ENCODE data around the gene CCSER1. TPM values are rescaled to one million over a fixed set of nuclear protein-coding genes. Genes with fewer than 3 reads are reported as not detected.
A peak's percentile ranks its signal among the peaks of the same experiment; 100 is the strongest.

Gene CCSER1
- total RNA-seq, 8 experiments from 2014 or later: 6.9 to 59.5 (median 25.8) TPM

- ATAC-seq (replicated peaks in 6 of 8): peak in 6 of 8 experiments; percentile 43 to 63 (median 48)
- in situ Hi-C loops (cut with MboI; ENCODE audit: low pct_unique_long_range_greater_than_20kb in 2 of 9, low sequenced_read_pairs in 9 of 9, unreplicated experiment in 9 of 9): no loop called here
Measured at GRCh38 chr4:90580326-90580725, 453.1 kb downstream of the CCSER1 start.

DNA sequence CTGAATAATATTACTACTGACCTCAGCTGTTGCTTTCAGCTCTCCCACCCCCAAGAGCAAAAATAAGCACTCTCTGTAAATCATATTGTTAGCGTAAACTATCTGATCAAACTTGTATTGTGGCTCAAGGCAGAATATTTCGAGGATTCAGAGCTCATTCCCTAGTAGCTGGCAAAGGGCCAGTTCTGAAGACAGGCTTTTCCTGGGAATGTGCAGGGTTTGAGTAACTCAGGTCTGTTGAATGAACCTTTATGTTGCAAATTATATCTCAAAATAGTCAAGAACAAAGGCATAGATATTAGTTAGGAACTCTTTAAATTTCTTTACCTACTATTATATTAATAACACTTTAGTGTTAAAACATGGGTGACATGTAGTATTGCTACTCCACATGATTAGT is 454.9 kb downstream of the CCSER1 start:
- no peak overlapping the region for H3K4me3 ChIP-seq
- 18 to 100% (median 83%) methylated on average over 1 to 2 of the region's 2 CpGs; no CpG with 5 or more reads in 1 of the 10 experiments for WGBS, 10 experiments
- in situ Hi-C loops (cut with MboI; ENCODE audit: low pct_unique_long_range_greater_than_20kb in 2 of 9, low sequenced_read_pairs in 9 of 9, unreplicated experiment in 9 of 9): no loop called here
- no peak overlapping the region for H3K27ac ChIP-seq
- no peak for ATAC-seq (replicated peaks in 6 of 8)
- peaks cover 6 to 28% of the 10 kb centered on the region in 2 donors for H3K4me1 ChIP-seq (replicated peaks in 1 of 2)

More at GRCh38 chr4:90580326-90580725, 453.1 kb downstream of the CCSER1 start:
- Histone ChIP-seq H3K4me1 (replicated peaks in 1 of 2) (peaks cover 6 to 28% of the 10 kb centered on the region in 2 donors), H3K27ac (no peak overlapping the region), H3K4me3 (no peak overlapping the region)
- WGBS, 10 experiments: 0 to 50% (median 0%) methylated on average over 1 of the region's 1 CpG; no CpG with 5 or more reads in 7 of the 10 experiments

DNA sequence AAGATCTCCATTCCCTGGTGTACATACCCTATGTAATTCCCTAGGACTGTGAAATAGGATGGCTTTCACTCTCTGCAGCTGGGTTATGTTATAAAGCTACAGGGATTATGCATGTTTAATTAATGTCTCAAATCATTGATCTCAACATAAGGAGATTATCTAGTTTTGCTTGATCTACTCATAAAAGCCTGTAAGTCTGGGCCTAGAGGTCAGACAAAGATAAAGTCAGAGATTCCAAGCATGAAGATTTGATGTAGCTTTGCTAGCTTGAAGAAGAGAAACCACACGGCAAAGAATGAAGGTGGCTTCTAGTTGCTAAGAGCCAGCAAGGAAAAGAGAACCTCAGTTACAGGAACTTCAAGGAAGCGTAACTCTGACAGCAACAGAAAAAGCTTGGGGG is 456.9 kb downstream of the CCSER1 start:
- Histone ChIP-seq H3K4me1 (replicated peaks in 1 of 2) (peaks cover 6 to 24% of the 10 kb centered on the region in 2 donors), H3K4me3 (no peak overlapping the region), H3K27ac (no peak overlapping the region)
- no peak for ATAC-seq (replicated peaks in 6 of 8)
- in situ Hi-C loops (cut with MboI; ENCODE audit: low pct_unique_long_range_greater_than_20kb in 2 of 9, low sequenced_read_pairs in 9 of 9, unreplicated experiment in 9 of 9): no loop called here
- WGBS, 10 experiments: 0 to 100% (median 60%) methylated on average over 1 to 2 of the region's 2 CpGs; no CpG with 5 or more reads in 1 of the 10 experiments

DNA sequence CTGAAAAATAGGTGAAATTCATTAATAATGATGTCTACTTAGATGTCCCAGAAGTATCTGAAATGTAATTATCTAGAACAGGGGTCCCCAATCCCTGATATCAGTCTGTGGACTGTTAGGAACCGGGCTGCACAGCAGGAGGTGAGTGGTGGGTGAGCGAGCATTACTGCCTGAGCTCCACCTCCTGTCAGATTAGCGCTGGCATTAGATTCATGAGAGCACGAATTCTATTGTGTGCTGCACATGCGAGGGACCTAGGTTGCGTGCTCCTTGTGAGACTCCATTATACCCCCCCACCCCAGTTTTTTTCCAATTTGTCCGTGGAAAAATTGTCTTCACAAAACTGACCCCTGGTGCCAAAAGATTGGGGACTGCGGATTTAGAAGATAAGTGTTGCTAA is 458.8 kb downstream of the CCSER1 start:
- peak in 4 of 8 experiments; percentile 40 to 88 (median 70) for ATAC-seq (replicated peaks in 6 of 8)
- H3K4me1 ChIP-seq (replicated peaks in 1 of 2): peaks cover 0 to 6% of the 10 kb centered on the region in 2 donors
- no peak overlapping the region for H3K27ac ChIP-seq
- in situ Hi-C loops (cut with MboI; ENCODE audit: low pct_unique_long_range_greater_than_20kb in 2 of 9, low sequenced_read_pairs in 9 of 9, unreplicated experiment in 9 of 9): no loop called here
- H3K4me3 ChIP-seq: no peak overlapping the region
- 0 to 100% (median 69%) methylated on average over 1 to 8 of the region's 8 CpGs for WGBS, 10 experiments

DNA sequence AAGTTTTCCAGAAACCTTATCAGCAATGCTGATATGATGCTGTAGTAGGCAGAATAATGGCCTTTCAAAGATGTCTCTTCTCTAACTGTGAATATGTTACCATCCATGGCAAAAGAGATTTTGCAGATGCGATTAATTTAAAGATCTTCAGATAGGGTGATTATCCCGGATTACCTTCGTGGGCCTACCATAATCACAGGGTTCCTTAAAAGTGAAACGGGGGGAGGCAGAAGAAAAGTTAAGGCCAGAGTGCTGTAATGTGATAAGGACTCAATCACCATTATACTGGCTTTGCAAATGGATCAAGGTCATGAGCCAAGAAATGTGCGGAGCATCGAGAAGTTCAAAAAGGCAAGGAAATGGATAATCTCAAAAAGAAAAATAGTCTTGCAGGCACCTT is 459.6 kb downstream of the CCSER1 start:
- Histone ChIP-seq H3K27ac (no peak overlapping the region), H3K4me1 (replicated peaks in 1 of 2) (peaks cover 0 to 3% of the 10 kb centered on the region in 2 donors), H3K4me3 (no peak overlapping the region)
- no peak for ATAC-seq (replicated peaks in 6 of 8)
- in situ Hi-C loops (cut with MboI; ENCODE audit: low pct_unique_long_range_greater_than_20kb in 2 of 9, low sequenced_read_pairs in 9 of 9, unreplicated experiment in 9 of 9): no loop called here
- 21 to 100% (median 84%) methylated on average over 2 to 6 of the region's 6 CpGs; no CpG with 5 or more reads in 2 of the 10 experiments for WGBS, 10 experiments

DNA sequence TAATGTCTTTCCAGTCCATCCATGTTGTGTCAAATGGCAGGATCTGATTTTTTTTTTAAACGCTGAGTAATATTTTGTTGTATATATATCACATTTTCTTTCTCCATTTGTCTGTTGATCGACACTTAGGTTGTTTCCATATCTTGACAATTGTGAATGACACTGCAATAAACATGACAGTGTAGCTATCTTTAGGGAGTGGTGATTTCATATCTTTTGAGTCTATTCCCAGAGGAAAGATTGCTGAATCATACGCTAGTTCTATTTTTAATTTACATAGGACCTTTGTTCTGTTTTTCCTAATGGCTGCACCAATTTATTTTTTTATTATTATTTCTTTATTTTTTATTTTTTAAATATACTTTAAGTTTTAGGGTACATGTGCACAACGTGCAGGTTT is 470.7 kb downstream of the CCSER1 start:
- in situ Hi-C loops (cut with MboI; ENCODE audit: low pct_unique_long_range_greater_than_20kb in 2 of 9, low sequenced_read_pairs in 9 of 9, unreplicated experiment in 9 of 9): no loop called here
- no peak overlapping the region for H3K4me3 ChIP-seq
- no peak overlapping the region for H3K27ac ChIP-seq
- 11 to 100% (median 85%) methylated on average over 2 to 4 of the region's 4 CpGs for whole genome bisulfite sequencing, 10 experiments
- ATAC-seq (replicated peaks in 6 of 8): no peak
- H3K4me1 ChIP-seq (replicated peaks in 1 of 2): no peaks in the 10 kb centered on the region

- in situ Hi-C loops (cut with MboI; ENCODE audit: low pct_unique_long_range_greater_than_20kb in 2 of 9, low sequenced_read_pairs in 9 of 9, unreplicated experiment in 9 of 9): no loop called here
- H3K4me3 ChIP-seq: no peak overlapping the region
- no peak for ATAC-seq (replicated peaks in 6 of 8)
- no peaks in the 10 kb centered on the region for H3K4me1 ChIP-seq (replicated peaks in 1 of 2)
- no peak overlapping the region for H3K27ac ChIP-seq
- WGBS, 10 experiments: 22 to 92% (median 56%) methylated on average over 1 to 2 of the region's 2 CpGs; no CpG with 5 or more reads in 4 of the 10 experiments
Measured at GRCh38 chr4:90598741-90599140, 471.5 kb downstream of the CCSER1 start.

DNA sequence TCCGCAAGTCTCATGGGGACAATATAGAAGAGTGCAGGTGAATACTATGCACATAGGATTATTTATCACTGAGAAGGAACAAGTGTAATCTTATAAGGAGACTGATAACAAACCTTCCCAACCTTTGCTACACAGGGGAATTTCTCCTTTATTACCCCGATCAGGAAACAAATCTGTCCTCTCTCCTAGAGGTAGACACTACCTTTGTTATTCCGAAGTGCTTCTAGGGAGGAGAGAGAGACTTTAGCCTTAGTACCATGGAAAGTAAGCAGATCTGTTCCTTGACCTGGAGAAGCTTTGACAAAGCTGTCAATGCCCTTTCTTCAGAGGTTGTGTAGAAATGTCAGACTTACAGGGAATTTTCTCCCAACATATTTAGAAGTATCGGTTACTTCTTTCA is 475.5 kb downstream of the CCSER1 start:
- in situ Hi-C loops (cut with MboI; ENCODE audit: low pct_unique_long_range_greater_than_20kb in 2 of 9, low sequenced_read_pairs in 9 of 9, unreplicated experiment in 9 of 9): no loop called here
- ATAC-seq (replicated peaks in 6 of 8): peak in 1 of 8 experiments; percentile 7

DNA sequence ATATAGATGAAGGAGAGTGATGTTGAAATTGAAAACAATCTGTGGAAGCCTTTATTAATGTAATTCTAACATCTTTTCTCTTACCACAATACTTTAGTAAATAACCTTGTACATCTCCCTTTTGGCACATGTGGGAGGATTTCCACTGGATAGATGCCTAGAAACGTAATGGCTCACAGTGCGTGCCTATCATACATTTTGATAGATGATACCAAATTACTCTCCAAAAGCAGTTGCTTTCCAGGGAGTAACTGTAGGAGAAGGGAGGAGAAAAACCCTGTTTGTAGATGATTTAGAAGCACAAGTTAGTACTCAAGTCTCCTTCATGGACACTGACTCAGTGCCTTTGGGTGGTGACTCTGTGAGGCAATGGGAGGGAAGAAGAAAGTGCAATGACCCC is 476.3 kb downstream of the CCSER1 start:
- no peak for ATAC-seq (replicated peaks in 6 of 8)
- Histone ChIP-seq H3K4me3 (no peak overlapping the region), H3K4me1 (replicated peaks in 1 of 2) (no peaks in the 10 kb centered on the region), H3K27ac (no peak overlapping the region)
- in situ Hi-C loops (cut with MboI; ENCODE audit: low pct_unique_long_range_greater_than_20kb in 2 of 9, low sequenced_read_pairs in 9 of 9, unreplicated experiment in 9 of 9): no loop called here
- WGBS, 10 experiments: 0 to 100% (median 95%) methylated on average over 1 to 2 of the region's 2 CpGs; no CpG with 5 or more reads in 3 of the 10 experiments

More for the DNA sequence above, 475.5 kb downstream of the CCSER1 start:
- Histone ChIP-seq H3K4me3 (no peak overlapping the region), H3K4me1 (replicated peaks in 1 of 2) (no peaks in the 10 kb centered on the region), H3K27ac (no peak overlapping the region)
- WGBS, 10 experiments: 27 to 100% (median 87%) methylated on average over 1 to 4 of the region's 4 CpGs; no CpG with 5 or more reads in 1 of the 10 experiments

DNA sequence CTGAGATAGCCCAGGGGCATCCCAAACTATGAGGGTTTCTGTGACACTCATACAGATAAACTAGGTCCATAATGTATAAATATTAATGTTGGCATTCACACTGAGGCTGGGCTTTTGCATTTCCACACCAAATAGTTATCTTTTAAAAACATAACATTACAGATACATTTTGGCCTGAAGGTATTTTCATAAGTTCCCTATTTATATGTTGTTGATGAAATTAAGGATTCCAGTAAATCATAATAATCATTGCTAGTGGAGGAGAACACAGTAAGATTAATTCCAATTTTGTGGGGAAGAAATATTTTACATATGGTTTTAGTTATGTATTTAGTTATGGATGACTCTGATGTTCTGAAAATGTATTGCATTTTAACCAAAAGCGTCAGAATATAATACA is 479.6 kb downstream of the CCSER1 start:
- no peak overlapping the region for H3K27ac ChIP-seq
- H3K4me1 ChIP-seq (replicated peaks in 1 of 2): no peaks in the 10 kb centered on the region
- peak in 1 of 8 experiments; percentile 23 for ATAC-seq (replicated peaks in 6 of 8)
- 0 to 93% (median 52%) methylated on average over 1 of the region's 1 CpG; no CpG with 5 or more reads in 2 of the 10 experiments for WGBS, 10 experiments
- H3K4me3 ChIP-seq: no peak overlapping the region
- in situ Hi-C loops (cut with MboI; ENCODE audit: low pct_unique_long_range_greater_than_20kb in 2 of 9, low sequenced_read_pairs in 9 of 9, unreplicated experiment in 9 of 9): no loop called here

GRCh38 chr4:90614371-90614770 is 487.2 kb downstream of the CCSER1 start:
- WGBS, 10 experiments: 0 to 77% (median 67%) methylated on average over 2 of the region's 2 CpGs; no CpG with 5 or more reads in 2 of the 10 experiments

GRCh38 chr4:90621080-90621479 is 493.9 kb downstream of the CCSER1 start:
- no peak overlapping the region for H3K27ac ChIP-seq
- H3K4me3 ChIP-seq: no peak overlapping the region
- in situ Hi-C loops (cut with MboI; ENCODE audit: low pct_unique_long_range_greater_than_20kb in 2 of 9, low sequenced_read_pairs in 9 of 9, unreplicated experiment in 9 of 9): no loop called here
- H3K4me1 ChIP-seq (replicated peaks in 1 of 2): peaks cover 0 to 3% of the 10 kb centered on the region in 2 donors
- no peak for ATAC-seq (replicated peaks in 6 of 8)
- 43 to 100% (median 90%) methylated on average over 1 of the region's 1 CpG; no CpG with 5 or more reads in 5 of the 10 experiments for WGBS, 10 experiments

More at GRCh38 chr4:90614371-90614770, 487.2 kb downstream of the CCSER1 start:
- in situ Hi-C loops (cut with MboI; ENCODE audit: low pct_unique_long_range_greater_than_20kb in 2 of 9, low sequenced_read_pairs in 9 of 9, unreplicated experiment in 9 of 9): no loop called here
- no peak overlapping the region for H3K4me3 ChIP-seq
- H3K27ac ChIP-seq: no peak overlapping the region
- ATAC-seq (replicated peaks in 6 of 8): no peak
- peaks cover 0 to 2% of the 10 kb centered on the region in 2 donors for H3K4me1 ChIP-seq (replicated peaks in 1 of 2)

GRCh38 chr4:90624781-90625180 is 497.6 kb downstream of the CCSER1 start:
- in situ Hi-C loops (cut with MboI; ENCODE audit: low pct_unique_long_range_greater_than_20kb in 2 of 9, low sequenced_read_pairs in 9 of 9, unreplicated experiment in 9 of 9): no loop called here
- Histone ChIP-seq H3K27ac (no peak overlapping the region), H3K4me1 (replicated peaks in 1 of 2) (peaks cover 0 to 3% of the 10 kb centered on the region in 2 donors), H3K4me3 (no peak overlapping the region)
- 0 to 100% (median 73%) methylated on average over 1 to 3 of the region's 3 CpGs for WGBS, 10 experiments
- no peak for ATAC-seq (replicated peaks in 6 of 8)
